ENCODE results near the gene RGS14.

DNA sequence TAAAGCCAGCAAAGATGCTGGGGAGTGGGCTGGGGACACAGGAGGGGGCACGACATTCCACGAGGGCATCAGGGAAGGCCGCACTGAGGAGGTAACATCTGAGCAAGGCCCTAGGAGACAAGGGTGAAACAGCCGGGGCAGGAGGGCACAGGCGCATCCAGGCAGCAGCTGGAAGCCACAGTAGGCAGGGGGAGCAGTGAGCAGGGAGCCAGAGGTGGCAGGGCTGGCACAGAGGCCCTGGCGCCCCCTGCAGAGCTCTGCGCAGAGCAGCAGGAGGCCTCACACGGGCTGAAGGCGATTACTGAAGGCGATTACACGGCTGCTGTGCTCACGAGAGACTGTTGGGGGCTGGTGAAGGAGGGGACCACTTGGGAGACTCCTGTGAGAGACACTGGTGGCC, 21.6 kb upstream of the RGS14 start:
- TF ChIP-seq CTCF (optimal IDR thresholded peaks at IDR 0.05 in 1 of 3, IDR thresholded peaks at IDR 0.05 in 1 of 3, conservative IDR thresholded peaks at IDR 0.05 in 1 of 3; ENCODE audit: extremely low read depth in 1 of 3, insufficient read depth in 2 of 3, low read length in 3 of 3) = peak; percentile 44 to 66 (median 50)
- TF ChIP-seq EZH2 (IDR thresholded peaks at IDR 0.05; ENCODE audit: low read length) = no peak
